ENCODE results near the gene NFATC1.

The NFATC1 gene

GRCh38 chr18:79577451-79578395, 182.0 kb downstream of the NFATC1 start:
- DNase-seq: no peak

- DNase-seq: no peak
Measured at GRCh38 chr18:79578396-79579260, 182.9 kb downstream of the NFATC1 start.

Measured in fibroblast of skin of right biceps (primary cell).